HEK293 (cell line): ENCODE results near the gene IFT122.

Experiments used
- CTCF ChIA-PET: fragments of 350-600 bp; formaldehyde crosslinking; extraction: SDS; loops from one replicate; lab custom pipeline; 2021; ENCODE audit warnings: antibody characterized with exemption; lab: Yijun Ruan, JAX
- POLR2A ChIA-PET: fragments of 300-600 bp; formaldehyde crosslinking; extraction: SDS; loops from one replicate; lab custom pipeline; 2020; ENCODE audit warnings: antibody characterized with exemption, inconsistent platforms; lab: Yijun Ruan, JAX
- H3K27ac ChIP-seq: fragments of 200-500 bp; sonication (Bioruptor generic); 2 replicates; pipeline ENCODE4 v1.5.1; 2014; ENCODE audit warnings: low read depth, low read length, control low read depth, inconsistent platforms; ENCODE audit errors: extremely low read depth
- H3K36me3 ChIP-seq, 2 experiments: fragments of 200-500 bp in 1 of 2; sonication (Bioruptor generic) in 1 of 2; 1 replicate in 1 of 2; 2 replicates in 1 of 2; pipeline ENCODE4 v1.5.1; 2014 to 2017; ENCODE audit warnings: inconsistent platforms in 2 of 2, low read length in 2 of 2; ENCODE audit not compliant: control insufficient read depth in 2 of 2, insufficient read depth in 1 of 2
- H3K4me1 ChIP-seq: fragments of 200-500 bp; sonication (Bioruptor generic); 2 replicates; pipeline ENCODE4 v1.5.1; 2014; ENCODE audit warnings: mild to moderate bottlenecking, low read length, inconsistent platforms; ENCODE audit not compliant: control insufficient read depth, insufficient read depth
- H3K4me3 ChIP-seq: 2 replicates; pipeline ENCODE4 v1.5.1; 2011; ENCODE audit warnings: low read depth, mild to moderate bottlenecking, control low read depth, low read length, moderate library complexity
- H3K9me3 ChIP-seq: fragments of 200-500 bp; sonication (Bioruptor generic); 2 replicates; pipeline ENCODE4 v1.5.1; 2014; ENCODE audit warnings: low read depth, low read length, inconsistent platforms; ENCODE audit not compliant: control insufficient read depth, insufficient read depth
- FEZF1 ChIP-seq: fragments of 450-650 bp; formaldehyde crosslinking; IDR thresholded peaks from 2 replicates; pipeline ENCODE4 v1.5.1; 2016; ENCODE audit warnings: missing biosample characterization, missing genetic modification characterization
- HOXD13 ChIP-seq: sonication (generic); formaldehyde crosslinking; IDR thresholded peaks from 2 replicates; pipeline ENCODE4 v1.8.0; 2022; ENCODE audit warnings: missing genetic modification reagents, borderline replicate concordance
- KLF1 ChIP-seq: fragments of 450-650 bp; formaldehyde crosslinking; IDR thresholded peaks from 2 replicates; pipeline ENCODE4 v1.5.1; 2016; ENCODE audit warnings: missing biosample characterization, missing genetic modification characterization
- KLF10 ChIP-seq: fragments of 450-650 bp; IDR thresholded peaks from 2 replicates; pipeline ENCODE4 v1.5.1; 2018; ENCODE audit warnings: missing biosample characterization, mild to moderate bottlenecking, missing genetic modification characterization
- KLF8 ChIP-seq: fragments of 450-650 bp; formaldehyde crosslinking; IDR thresholded peaks from 2 replicates; pipeline ENCODE4 v1.5.1; 2016; ENCODE audit warnings: missing biosample characterization, missing genetic modification characterization
- KLF9 ChIP-seq: fragments of 450-650 bp; formaldehyde crosslinking; IDR thresholded peaks from 2 replicates; pipeline ENCODE4 v1.5.1; 2016; ENCODE audit warnings: missing biosample characterization, missing genetic modification characterization, low read depth
- WT1 ChIP-seq: fragments of 450-650 bp; formaldehyde crosslinking; IDR thresholded peaks from 2 replicates; pipeline ENCODE4 v1.5.1; 2016; ENCODE audit warnings: missing biosample characterization, missing genetic modification characterization
- YY1 ChIP-seq: fragments of 450-650 bp; formaldehyde crosslinking; IDR thresholded peaks from 2 replicates; pipeline ENCODE4 v1.5.1; 2018; ENCODE audit warnings: missing biosample characterization, missing genetic modification characterization
- ZFP37 ChIP-seq: fragments of 450-650 bp; formaldehyde crosslinking; IDR thresholded peaks from 2 replicates; pipeline ENCODE4 v1.5.1; 2016; ENCODE audit warnings: missing biosample characterization, missing genetic modification characterization
- ZNF10 ChIP-seq: fragments of 450-650 bp; formaldehyde crosslinking; IDR thresholded peaks from 2 replicates; pipeline ENCODE4 v1.5.1; 2017; ENCODE audit warnings: missing biosample characterization, missing genetic modification characterization
- ZNF112 ChIP-seq: fragments of 450-650 bp; formaldehyde crosslinking; IDR thresholded peaks from 2 replicates; pipeline ENCODE4 v1.5.0; 2017; ENCODE audit warnings: missing biosample characterization, missing genetic modification characterization
- ZNF157 ChIP-seq: fragments of 450-650 bp; formaldehyde crosslinking; IDR thresholded peaks from 2 replicates; pipeline ENCODE4 v1.5.1; 2016; ENCODE audit warnings: missing biosample characterization, missing genetic modification characterization
- ZNF202 ChIP-seq: fragments of 450-650 bp; formaldehyde crosslinking; IDR thresholded peaks from 2 replicates; pipeline ENCODE4 v1.5.1; 2016; ENCODE audit warnings: missing biosample characterization, missing genetic modification characterization, borderline replicate concordance
- ZNF24 ChIP-seq: fragments of 450-650 bp; formaldehyde crosslinking; IDR thresholded peaks from 2 replicates; pipeline ENCODE4 v1.5.1; 2016; ENCODE audit warnings: missing biosample characterization, missing genetic modification characterization
- ZNF335 ChIP-seq: fragments of 450-650 bp; formaldehyde crosslinking; conservative IDR thresholded peaks from 2 replicates; pipeline ENCODE4 v1.5.1; 2016; ENCODE audit warnings: missing biosample characterization, missing genetic modification characterization
- ZNF354C ChIP-seq: fragments of 450-650 bp; formaldehyde crosslinking; IDR thresholded peaks from 2 replicates; pipeline ENCODE4 v1.5.1; 2016; ENCODE audit warnings: missing biosample characterization, missing genetic modification characterization, low read depth, borderline replicate concordance
- ZNF37A ChIP-seq: fragments of 450-650 bp; IDR thresholded peaks from 2 replicates; pipeline ENCODE4 v1.5.1; 2018; ENCODE audit warnings: missing biosample characterization, missing genetic modification characterization
- ZNF514 ChIP-seq: fragments of 450-650 bp; formaldehyde crosslinking; IDR thresholded peaks from 2 replicates; pipeline ENCODE4 v1.5.1; 2016; ENCODE audit warnings: missing biosample characterization, missing genetic modification characterization
- ZNF558 ChIP-seq: fragments of 450-650 bp; formaldehyde crosslinking; IDR thresholded peaks from 2 replicates; pipeline ENCODE4 v1.5.1; 2016; ENCODE audit warnings: missing biosample characterization, missing genetic modification characterization
- ZNF660 ChIP-seq: fragments of 450-650 bp; IDR thresholded peaks from 2 replicates; pipeline ENCODE4 v1.5.1; 2018; ENCODE audit warnings: missing biosample characterization, mild to moderate bottlenecking, missing genetic modification characterization
- ZNF76 ChIP-seq: fragments of 450-650 bp; formaldehyde crosslinking; IDR thresholded peaks from 2 replicates; pipeline ENCODE4; 2016; ENCODE audit warnings: low read depth, missing biosample characterization, missing genetic modification characterization, borderline replicate concordance
- ZNF768 ChIP-seq: fragments of 450-650 bp; formaldehyde crosslinking; IDR thresholded peaks from 2 replicates; pipeline ENCODE4 v1.5.1; 2018; ENCODE audit warnings: missing biosample characterization, mild to moderate bottlenecking, missing genetic modification characterization
- ZNF791 ChIP-seq: fragments of 450-650 bp; formaldehyde crosslinking; IDR thresholded peaks from 2 replicates; pipeline ENCODE4 v1.5.1; 2016; ENCODE audit warnings: missing biosample characterization, missing genetic modification characterization
- ZNF837 ChIP-seq: fragments of 450-650 bp; formaldehyde crosslinking; IDR thresholded peaks from 2 replicates; pipeline ENCODE4 v1.5.1; 2016; ENCODE audit warnings: missing biosample characterization, missing genetic modification characterization
- ZSCAN30 ChIP-seq: fragments of 450-650 bp; IDR thresholded peaks from 2 replicates; pipeline ENCODE4 v1.5.1; 2018; ENCODE audit warnings: missing biosample characterization, mild to moderate bottlenecking, missing genetic modification characterization, moderate library complexity
- ZXDB ChIP-seq: fragments of 450-650 bp; formaldehyde crosslinking; IDR thresholded peaks from 2 replicates; pipeline ENCODE4 v1.5.1; 2016; ENCODE audit warnings: missing biosample characterization, missing genetic modification characterization
- TF ChIP-seq, protein P1 (sequence below): fragments of 450-650 bp; formaldehyde crosslinking; IDR thresholded peaks from 2 replicates; pipeline ENCODE4 v1.5.0; 2017; ENCODE audit warnings: missing biosample characterization, missing genetic modification characterization, borderline replicate concordance
- TF ChIP-seq, protein P2 (sequence below): sonication (generic); formaldehyde crosslinking; IDR thresholded peaks from 2 replicates; pipeline ENCODE4 v1.8.1; 2022; ENCODE audit warnings: mild to moderate bottlenecking, moderate library complexity, missing genetic modification reagents
- TF ChIP-seq, protein P3 (sequence below): fragments of 450-650 bp; formaldehyde crosslinking; IDR thresholded peaks from 2 replicates; pipeline ENCODE4 v1.5.1; 2016; ENCODE audit warnings: missing biosample characterization, missing genetic modification characterization
- TF ChIP-seq, protein P4 (sequence below): fragments of 450-650 bp; formaldehyde crosslinking; IDR thresholded peaks from 2 replicates; pipeline ENCODE4 v1.5.1; 2016; ENCODE audit warnings: missing biosample characterization, missing genetic modification characterization

IFT122 gene

DNA sequence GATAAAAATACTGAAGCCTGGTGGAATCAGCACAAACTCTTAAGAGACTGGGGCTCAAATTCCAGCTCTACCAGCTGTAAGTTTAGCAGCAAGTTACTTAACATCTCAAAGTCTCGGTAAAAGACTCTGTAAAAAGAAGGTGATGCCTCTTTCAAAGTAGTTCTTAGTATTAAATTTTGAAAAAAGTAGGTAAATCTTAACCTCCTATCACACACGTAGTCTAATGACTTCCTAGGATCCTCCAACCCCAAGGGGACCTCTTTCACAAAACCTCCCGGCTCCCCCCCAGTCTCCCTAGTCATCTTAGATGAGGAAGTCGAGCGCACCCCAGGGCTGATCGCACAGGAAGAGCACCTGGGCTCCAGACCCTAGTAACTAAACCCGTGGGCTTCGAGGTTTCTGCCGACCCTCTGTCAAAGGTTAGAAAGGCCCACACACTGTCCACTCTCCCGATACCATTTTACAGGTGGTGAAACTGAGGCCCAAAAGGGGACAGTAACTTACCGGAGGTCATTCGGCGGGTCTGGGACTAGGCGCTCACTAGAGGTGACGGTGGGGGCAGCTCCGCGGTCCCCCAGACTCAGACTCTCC is 703 bp upstream of the IFT122 start (continued):
- TF ChIP-seq ZSCAN30 (tag by site-specific recombination): 0 out of 2 replicates have a peak, but pooled peaks have one; percentile 46
- TF ChIP-seq, protein P1, sequence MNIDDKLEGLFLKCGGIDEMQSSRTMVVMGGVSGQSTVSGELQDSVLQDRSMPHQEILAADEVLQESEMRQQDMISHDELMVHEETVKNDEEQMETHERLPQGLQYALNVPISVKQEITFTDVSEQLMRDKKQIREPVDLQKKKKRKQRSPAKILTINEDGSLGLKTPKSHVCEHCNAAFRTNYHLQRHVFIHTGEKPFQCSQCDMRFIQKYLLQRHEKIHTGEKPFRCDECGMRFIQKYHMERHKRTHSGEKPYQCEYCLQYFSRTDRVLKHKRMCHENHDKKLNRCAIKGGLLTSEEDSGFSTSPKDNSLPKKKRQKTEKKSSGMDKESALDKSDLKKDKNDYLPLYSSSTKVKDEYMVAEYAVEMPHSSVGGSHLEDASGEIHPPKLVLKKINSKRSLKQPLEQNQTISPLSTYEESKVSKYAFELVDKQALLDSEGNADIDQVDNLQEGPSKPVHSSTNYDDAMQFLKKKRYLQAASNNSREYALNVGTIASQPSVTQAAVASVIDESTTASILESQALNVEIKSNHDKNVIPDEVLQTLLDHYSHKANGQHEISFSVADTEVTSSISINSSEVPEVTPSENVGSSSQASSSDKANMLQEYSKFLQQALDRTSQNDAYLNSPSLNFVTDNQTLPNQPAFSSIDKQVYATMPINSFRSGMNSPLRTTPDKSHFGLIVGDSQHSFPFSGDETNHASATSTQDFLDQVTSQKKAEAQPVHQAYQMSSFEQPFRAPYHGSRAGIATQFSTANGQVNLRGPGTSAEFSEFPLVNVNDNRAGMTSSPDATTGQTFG (tag by site-specific recombination): no peak
- no peak for TF ChIP-seq ZNF37A (tag by site-specific recombination)
- no peak for TF ChIP-seq ZNF157 (tag by site-specific recombination)

DNA sequence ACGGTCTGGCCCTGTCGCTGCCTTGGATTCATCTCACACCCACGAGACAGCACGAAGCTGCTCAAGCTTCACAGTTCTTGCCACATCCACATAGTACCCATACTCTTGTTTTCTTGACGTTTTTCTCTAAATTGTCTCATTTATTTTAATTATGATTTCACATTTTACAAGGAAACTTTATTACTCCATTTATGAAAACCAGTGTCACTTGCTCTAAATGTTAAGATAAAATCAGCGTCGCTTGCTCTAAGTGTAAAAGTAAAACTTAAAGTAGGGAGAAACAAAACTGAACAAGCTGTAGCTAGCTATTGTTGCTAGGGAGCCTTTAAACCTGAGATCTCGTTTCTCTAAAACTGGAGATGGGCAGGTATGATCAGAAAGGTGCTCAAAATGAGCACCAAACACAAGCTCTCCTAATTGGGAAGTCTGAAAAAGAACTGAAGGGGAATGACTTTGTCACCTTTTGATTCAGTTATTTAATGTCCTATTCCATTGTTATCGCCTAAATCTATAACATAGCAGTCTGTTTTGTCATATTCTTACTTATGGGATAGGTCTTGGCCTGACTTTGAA is 680 bp downstream of the IFT122 start:
- H3K27ac ChIP-seq: peak overlapping the region; percentile 90
- TF ChIP-seq ZNF768 (tag by site-specific recombination): no peak
- no peak; the same call in none of the 2 replicates for TF ChIP-seq ZNF335 (tag by site-specific recombination)
- no peak for TF ChIP-seq ZNF10 (tag by site-specific recombination)
- TF ChIP-seq ZSCAN30 (tag by site-specific recombination): no peak
- TF ChIP-seq KLF8 (tag by site-specific recombination): no peak
- no peak for TF ChIP-seq ZNF112 (tag by site-specific recombination)
- TF ChIP-seq ZFP37 (tag by site-specific recombination): peak; percentile 82; the same call in 1 of the 2 replicates
- no peak for TF ChIP-seq ZNF558 (tag by site-specific recombination)
- TF ChIP-seq ZNF24 (tag by site-specific recombination): no peak
- no peak for TF ChIP-seq HOXD13 (CRISPR knock-in tag)
- no peak for TF ChIP-seq WT1 (tag by site-specific recombination)
- peak; percentile 52; the same call in 1 of the 2 replicates for TF ChIP-seq KLF10 (tag by site-specific recombination)
- no peak for TF ChIP-seq ZNF837 (tag by site-specific recombination)
- 0 out of 2 replicates have a peak, but pooled peaks have one; percentile 6 for TF ChIP-seq ZNF660
- TF ChIP-seq ZNF202: no peak
- TF ChIP-seq ZNF354C: no peak
- TF ChIP-seq, protein P2, sequence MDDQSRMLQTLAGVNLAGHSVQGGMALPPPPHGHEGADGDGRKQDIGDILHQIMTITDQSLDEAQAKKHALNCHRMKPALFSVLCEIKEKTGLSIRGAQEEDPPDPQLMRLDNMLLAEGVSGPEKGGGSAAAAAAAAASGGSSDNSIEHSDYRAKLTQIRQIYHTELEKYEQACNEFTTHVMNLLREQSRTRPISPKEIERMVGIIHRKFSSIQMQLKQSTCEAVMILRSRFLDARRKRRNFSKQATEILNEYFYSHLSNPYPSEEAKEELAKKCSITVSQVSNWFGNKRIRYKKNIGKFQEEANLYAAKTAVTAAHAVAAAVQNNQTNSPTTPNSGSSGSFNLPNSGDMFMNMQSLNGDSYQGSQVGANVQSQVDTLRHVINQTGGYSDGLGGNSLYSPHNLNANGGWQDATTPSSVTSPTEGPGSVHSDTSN (CRISPR knock-in tag): no peak
- TF ChIP-seq ZNF76 (tag by site-specific recombination): no peak
- no peak for TF ChIP-seq FEZF1 (tag by site-specific recombination)
- TF ChIP-seq ZNF514 (tag by site-specific recombination): no peak
- TF ChIP-seq KLF1 (tag by site-specific recombination): no peak
- TF ChIP-seq YY1 (tag by site-specific recombination): no peak
- no peak for TF ChIP-seq KLF9 (tag by site-specific recombination)
- TF ChIP-seq, protein P3, sequence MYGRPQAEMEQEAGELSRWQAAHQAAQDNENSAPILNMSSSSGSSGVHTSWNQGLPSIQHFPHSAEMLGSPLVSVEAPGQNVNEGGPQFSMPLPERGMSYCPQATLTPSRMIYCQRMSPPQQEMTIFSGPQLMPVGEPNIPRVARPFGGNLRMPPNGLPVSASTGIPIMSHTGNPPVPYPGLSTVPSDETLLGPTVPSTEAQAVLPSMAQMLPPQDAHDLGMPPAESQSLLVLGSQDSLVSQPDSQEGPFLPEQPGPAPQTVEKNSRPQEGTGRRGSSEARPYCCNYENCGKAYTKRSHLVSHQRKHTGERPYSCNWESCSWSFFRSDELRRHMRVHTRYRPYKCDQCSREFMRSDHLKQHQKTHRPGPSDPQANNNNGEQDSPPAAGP: 0 out of 2 replicates have a peak, but pooled peaks have one; percentile 10
- no peak for TF ChIP-seq ZNF791 (tag by site-specific recombination)
- TF ChIP-seq ZXDB (tag by site-specific recombination): 0 out of 2 replicates have a peak, but pooled peaks have one; percentile 2
- TF ChIP-seq, protein P4, sequence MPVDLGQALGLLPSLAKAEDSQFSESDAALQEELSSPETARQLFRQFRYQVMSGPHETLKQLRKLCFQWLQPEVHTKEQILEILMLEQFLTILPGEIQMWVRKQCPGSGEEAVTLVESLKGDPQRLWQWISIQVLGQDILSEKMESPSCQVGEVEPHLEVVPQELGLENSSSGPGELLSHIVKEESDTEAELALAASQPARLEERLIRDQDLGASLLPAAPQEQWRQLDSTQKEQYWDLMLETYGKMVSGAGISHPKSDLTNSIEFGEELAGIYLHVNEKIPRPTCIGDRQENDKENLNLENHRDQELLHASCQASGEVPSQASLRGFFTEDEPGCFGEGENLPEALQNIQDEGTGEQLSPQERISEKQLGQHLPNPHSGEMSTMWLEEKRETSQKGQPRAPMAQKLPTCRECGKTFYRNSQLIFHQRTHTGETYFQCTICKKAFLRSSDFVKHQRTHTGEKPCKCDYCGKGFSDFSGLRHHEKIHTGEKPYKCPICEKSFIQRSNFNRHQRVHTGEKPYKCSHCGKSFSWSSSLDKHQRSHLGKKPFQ: no peak

More for the DNA sequence above, 680 bp downstream of the IFT122 start:
- ChIA-PET POLR2A (interaction anchor here (0.5 to 3.2 kb wide), 6 partner anchors 11 to 449 kb away, joined by 3 to 27 read pairs (median 6); partner anchors contain the start of gene EFCAB12), CTCF (interaction anchor here (1.2 kb wide), 1 partner anchor 57 kb away, joined by 4 read pairs; no protein-coding TSS in a partner anchor)
- Histone ChIP-seq H3K4me1 (0 out of 2 replicates have a peak, but pooled peaks cover 4% of the 10 kb centered on the region), H3K9me3 (no peaks in the 10 kb centered on the region), H3K36me3 (peaks cover 6 to 21% of the 10 kb centered on the region in 2 experiments; a peak in 2 of 3 replicates), H3K4me3 (peak overlapping the region; percentile 86)
